ENCODE results near the gene CAPN11.

CAPN11 gene

GRCh38 chr6:44232676-44233566 lies 74.3 kb downstream of the CAPN11 start:
- Histone ChIP-seq H3K9ac (peak overlapping the region; percentile 53; the same call in 1 of the 2 replicates), H3K27ac (peak overlapping the region; percentile 71), H3K27me3 (no peaks in the 10 kb centered on the region), H3K9me3 (no peaks in the 10 kb centered on the region), H3K36me3 (peaks cover 60% of the 10 kb centered on the region), H4K20me1 (peaks cover 9% of the 10 kb centered on the region), H3K4me2 (peak overlapping the region; percentile 43), H3K4me3 (no peak overlapping the region), H3K4me1 (peaks cover 38% of the 10 kb centered on the region)
- TF ChIP-seq Cebpa-rat (IDR thresholded peaks at IDR 0.05), result no peak

GRCh38 chr6:44233567-44234100 lies 75.0 kb downstream of the CAPN11 start:
- Histone ChIP-seq H3K9ac (peak overlapping the region; percentile 53; the same call in 1 of the 2 replicates), H3K4me2 (peak overlapping the region; percentile 43), H3K4me3 (no peak overlapping the region), H3K36me3 (peaks cover 52% of the 10 kb centered on the region), H3K27ac (peak overlapping the region; percentile 71), H3K4me1 (peaks cover 43% of the 10 kb centered on the region), H3K9me3 (no peaks in the 10 kb centered on the region), H3K27me3 (no peaks in the 10 kb centered on the region), H4K20me1 (peaks cover 1% of the 10 kb centered on the region; the same call in 1 of the 2 replicates)
- no peak for TF ChIP-seq Cebpa-rat (IDR thresholded peaks at IDR 0.05)

All from BLaER1 (cell line).